ENCODE results near the gene MRPS21. TPM values are rescaled to one million over a fixed set of nuclear protein-coding genes. Genes with fewer than 3 reads are reported as not detected.

The MRPS21 gene
- total and polyA plus RNA-seq, 2 experiments from 2014 or later, result 89.9 to 126 TPM

DNA sequence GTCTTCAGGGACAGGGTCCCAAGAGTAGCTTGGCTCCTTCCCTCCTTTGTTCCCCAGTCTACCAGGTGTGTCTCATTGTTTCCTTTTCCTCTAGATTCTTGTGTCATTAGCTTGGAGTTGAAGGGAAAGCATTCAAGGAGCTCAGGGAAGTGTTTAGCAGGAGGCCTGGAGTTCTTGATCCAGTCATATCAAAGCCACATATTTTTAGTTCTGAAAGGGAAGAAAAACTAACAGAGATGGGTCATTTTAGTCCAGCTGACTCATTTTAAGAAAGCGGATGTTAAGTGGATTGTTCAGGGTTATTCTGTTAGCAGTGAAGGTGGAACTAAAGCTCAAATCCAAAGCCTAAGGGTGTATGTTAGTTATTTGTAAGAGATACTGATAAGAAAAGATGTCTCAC, 20.4 kb upstream of the MRPS21 start:
- H3K27ac ChIP-seq, result no peak overlapping the region
- no peaks in the 10 kb centered on the region for H3K36me3 ChIP-seq
- DNase-seq (ENCODE audit: low read depth in 1 of 2, low spot score in 1 of 2), result no peak
- peak overlapping the region; percentile 23 for H3K4me3 ChIP-seq
- H3K27me3 ChIP-seq, result no peaks in the 10 kb centered on the region
- H3K9me3 ChIP-seq (ENCODE audit: low read depth), result no peaks in the 10 kb centered on the region
- peaks cover 12% of the 10 kb centered on the region for H3K4me1 ChIP-seq (ENCODE audit: low read depth)
- TF ChIP-seq, protein P1, sequence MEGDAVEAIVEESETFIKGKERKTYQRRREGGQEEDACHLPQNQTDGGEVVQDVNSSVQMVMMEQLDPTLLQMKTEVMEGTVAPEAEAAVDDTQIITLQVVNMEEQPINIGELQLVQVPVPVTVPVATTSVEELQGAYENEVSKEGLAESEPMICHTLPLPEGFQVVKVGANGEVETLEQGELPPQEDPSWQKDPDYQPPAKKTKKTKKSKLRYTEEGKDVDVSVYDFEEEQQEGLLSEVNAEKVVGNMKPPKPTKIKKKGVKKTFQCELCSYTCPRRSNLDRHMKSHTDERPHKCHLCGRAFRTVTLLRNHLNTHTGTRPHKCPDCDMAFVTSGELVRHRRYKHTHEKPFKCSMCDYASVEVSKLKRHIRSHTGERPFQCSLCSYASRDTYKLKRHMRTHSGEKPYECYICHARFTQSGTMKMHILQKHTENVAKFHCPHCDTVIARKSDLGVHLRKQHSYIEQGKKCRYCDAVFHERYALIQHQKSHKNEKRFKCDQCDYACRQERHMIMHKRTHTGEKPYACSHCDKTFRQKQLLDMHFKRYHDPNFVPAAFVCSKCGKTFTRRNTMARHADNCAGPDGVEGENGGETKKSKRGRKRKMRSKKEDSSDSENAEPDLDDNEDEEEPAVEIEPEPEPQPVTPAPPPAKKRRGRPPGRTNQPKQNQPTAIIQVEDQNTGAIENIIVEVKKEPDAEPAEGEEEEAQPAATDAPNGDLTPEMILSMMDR (IDR thresholded peaks at IDR 0.05; ENCODE audit: low read depth, low read length), result no peak

DNA sequence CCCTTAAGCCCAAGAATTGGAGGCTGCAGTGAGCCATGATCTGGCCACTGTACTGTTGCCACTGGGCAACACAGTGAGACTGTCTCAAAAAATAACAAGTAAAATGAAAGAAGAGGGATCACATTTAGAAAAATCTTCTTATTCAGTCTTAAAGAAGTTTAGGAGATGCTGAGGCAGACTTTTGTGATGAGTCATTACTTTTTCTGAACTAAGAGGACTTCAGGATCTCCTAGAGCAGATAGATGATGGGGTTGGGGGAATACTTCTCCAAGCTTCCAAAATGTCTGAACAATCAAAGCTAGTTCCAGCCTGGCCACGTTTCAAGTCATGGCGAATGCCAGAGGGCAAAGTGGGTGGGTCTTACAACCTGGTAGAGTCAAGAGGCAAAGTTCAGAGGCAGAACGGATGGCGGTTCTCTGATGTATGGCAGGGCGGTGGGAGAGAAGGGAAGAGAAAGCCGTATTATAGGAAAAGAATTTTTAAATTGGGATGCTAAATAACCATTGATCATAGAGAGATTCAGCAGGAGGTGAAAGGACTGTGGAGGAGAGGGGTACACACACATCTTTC, 13.4 kb upstream of the MRPS21 start:
- Histone ChIP-seq H3K27me3 (no peaks in the 10 kb centered on the region), H3K36me3 (peaks cover 5% of the 10 kb centered on the region), H3K9me3 (ENCODE audit: low read depth) (no peaks in the 10 kb centered on the region), H3K4me3 (no peak overlapping the region), H3K27ac (no peak overlapping the region), H3K4me1 (ENCODE audit: low read depth) (peaks cover 6% of the 10 kb centered on the region)
- DNase-seq (ENCODE audit: low read depth in 1 of 2, low spot score in 1 of 2), result no peak
- TF ChIP-seq, protein P1 (IDR thresholded peaks at IDR 0.05; ENCODE audit: low read depth, low read length), result no peak

DNA sequence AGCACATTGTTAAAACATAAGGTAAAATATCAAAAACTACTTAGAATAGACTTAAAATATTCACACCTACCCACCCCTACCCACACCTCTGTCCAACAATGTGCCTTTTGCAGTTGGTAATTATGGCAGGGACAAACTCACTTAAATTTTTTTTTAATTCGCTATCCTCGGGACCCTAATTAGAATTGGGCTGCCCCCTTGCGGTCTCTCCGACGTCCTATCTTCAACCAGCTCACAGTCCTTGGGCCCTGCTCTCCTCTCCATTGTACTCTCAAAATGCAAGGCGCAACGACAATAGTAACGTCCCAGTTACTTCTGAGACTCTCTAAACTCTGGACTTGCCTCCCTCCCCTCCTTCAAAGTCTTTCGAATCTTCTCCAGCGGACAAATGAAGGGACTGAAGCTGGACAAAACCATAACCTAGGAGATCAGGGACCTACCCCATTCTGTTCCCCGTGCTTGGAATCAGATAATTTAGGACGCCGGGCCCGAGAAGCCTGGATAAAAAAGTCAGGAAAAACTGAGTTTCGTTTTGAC, 12.4 kb upstream of the MRPS21 start:
- TF ChIP-seq, protein P1 (IDR thresholded peaks at IDR 0.05; ENCODE audit: low read depth, low read length), result peak; percentile 73
- peak; percentile 78 to 80 for DNase-seq (ENCODE audit: low read depth in 1 of 2, low spot score in 1 of 2)
- Histone ChIP-seq H3K27me3 (no peaks in the 10 kb centered on the region), H3K36me3 (peaks cover 7% of the 10 kb centered on the region), H3K4me1 (ENCODE audit: low read depth) (peaks cover 6% of the 10 kb centered on the region), H3K27ac (peak overlapping the region; percentile 69), H3K9me3 (ENCODE audit: low read depth) (no peaks in the 10 kb centered on the region), H3K4me3 (peak overlapping the region; percentile 34)

DNA sequence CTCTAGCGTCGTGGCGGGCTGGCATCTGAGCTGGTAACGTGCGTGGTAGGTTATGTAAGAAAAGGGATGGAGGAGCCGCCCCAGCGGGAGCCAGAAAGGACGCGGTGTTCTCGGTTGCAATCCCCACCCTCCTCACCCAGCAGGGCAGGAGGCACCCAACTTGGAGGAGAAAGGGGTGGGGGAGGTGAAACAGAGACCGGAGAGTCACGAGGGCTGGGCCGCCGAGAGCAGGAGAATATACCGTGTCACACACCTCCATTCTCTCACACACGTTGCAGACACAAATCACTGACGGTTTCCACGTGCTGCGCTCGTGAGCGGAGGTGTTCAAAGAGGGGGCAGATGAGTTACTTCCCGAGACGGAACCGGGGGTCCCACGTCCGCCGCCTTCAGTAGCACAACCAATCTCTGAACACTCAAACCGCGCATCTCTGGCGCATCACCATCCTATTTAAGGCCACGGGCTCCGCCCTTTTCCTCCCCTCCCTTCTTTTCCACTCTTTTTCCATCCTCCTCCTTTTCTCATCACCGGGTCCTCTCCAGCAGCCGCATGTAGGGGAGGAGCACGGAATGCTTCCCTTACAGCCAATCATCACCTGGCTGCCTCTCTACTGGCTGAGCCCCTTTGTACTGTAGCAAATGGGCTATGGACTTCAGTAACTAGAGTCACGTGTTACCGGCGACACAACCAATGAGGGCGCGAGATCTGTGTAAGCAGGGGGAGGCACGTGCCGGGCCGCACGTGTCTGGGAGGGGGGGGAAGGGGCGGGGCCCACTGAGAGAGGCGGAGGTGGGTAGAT, 11.7 kb upstream of the MRPS21 start, which contains the start of gene CIART:
TSS of gene CIART (plus strand) at position 797 of the 800 bp plus-strand sequence. CDS start 714 bp downstream, outside the sequence.
- peak; percentile 98 to 99 for DNase-seq (ENCODE audit: low read depth in 1 of 2, low spot score in 1 of 2)
- H3K36me3 ChIP-seq, result peaks cover 14% of the 10 kb centered on the region
- H3K4me3 ChIP-seq, result peak within 1 kb of the TSS; percentile 34
- H3K9me3 ChIP-seq (ENCODE audit: low read depth), result no peaks in the 10 kb centered on the region
- no peaks in the 10 kb centered on the region for H3K27me3 ChIP-seq
- TF ChIP-seq, protein P1 (IDR thresholded peaks at IDR 0.05; ENCODE audit: low read depth, low read length), result no peak
- peaks cover 6% of the 10 kb centered on the region for H3K4me1 ChIP-seq (ENCODE audit: low read depth)
- peak within 1 kb of the TSS; percentile 69 for H3K27ac ChIP-seq

DNA sequence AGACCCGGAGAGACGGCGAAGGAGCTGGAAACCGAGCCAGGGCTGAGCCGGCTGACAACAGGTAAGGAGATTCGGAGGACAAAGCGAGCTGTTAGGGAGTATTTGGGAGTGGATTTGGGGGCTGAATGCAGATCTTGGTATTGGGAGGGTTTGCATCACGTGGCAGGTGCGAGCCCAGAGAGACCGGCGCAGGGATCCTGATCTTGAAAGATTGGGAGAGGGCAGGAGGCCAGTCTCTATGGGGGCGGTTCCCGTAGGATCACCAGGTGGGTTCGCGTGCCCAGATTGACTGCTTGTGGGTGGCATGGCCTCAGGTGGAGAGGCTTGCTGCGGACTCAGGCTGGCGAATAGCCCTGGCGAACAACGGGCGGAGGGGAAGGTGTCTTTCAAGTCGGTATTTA, 11.1 kb upstream of the MRPS21 start:
- no peak for DNase-seq (ENCODE audit: low read depth in 1 of 2, low spot score in 1 of 2)
- Histone ChIP-seq H3K27ac (peak overlapping the region; percentile 18), H3K4me1 (ENCODE audit: low read depth) (peaks cover 6% of the 10 kb centered on the region), H3K4me3 (peak overlapping the region; percentile 34), H3K36me3 (peaks cover 20% of the 10 kb centered on the region), H3K27me3 (no peaks in the 10 kb centered on the region), H3K9me3 (ENCODE audit: low read depth) (no peaks in the 10 kb centered on the region)
- TF ChIP-seq, protein P1 (IDR thresholded peaks at IDR 0.05; ENCODE audit: low read depth, low read length), result no peak

Measured in cardiac muscle cell (in vitro differentiated cells and primary cell).